NCI-H1694 (cell line): ENCODE measurements around the gene TTLL6.
"Not testable (repeated sequence)": the region's sequence is repeated elsewhere in the genome, so short reads cannot be mapped to it uniquely, and the experiment has no call there.

Source experiments
- DNase-seq: peaks from one replicate; lab custom pipeline; 2025; lab: John Stamatoyannopoulos, UW

Gene TTLL6

DNA sequence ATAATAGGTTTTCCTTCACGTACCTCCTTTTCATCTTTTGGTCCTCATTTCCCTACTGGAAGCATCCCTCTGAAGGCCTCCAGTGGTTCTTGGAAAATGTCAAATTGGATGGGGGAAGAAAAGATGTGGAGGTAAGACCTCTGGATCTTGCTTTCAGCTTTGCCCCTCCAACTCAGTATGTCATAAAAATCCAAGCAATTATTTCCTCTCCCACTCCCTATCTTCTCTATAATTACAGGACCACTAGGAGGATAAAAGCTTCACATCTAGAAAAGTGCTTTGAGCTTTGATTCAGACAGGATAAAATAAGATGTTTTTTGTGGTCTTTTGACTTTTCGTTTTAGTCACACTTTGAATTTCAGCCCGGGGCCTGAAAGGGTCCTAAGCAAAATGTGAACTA is 1.7 kb downstream of the TTLL6 start:
- DNase-seq: no peak

DNA sequence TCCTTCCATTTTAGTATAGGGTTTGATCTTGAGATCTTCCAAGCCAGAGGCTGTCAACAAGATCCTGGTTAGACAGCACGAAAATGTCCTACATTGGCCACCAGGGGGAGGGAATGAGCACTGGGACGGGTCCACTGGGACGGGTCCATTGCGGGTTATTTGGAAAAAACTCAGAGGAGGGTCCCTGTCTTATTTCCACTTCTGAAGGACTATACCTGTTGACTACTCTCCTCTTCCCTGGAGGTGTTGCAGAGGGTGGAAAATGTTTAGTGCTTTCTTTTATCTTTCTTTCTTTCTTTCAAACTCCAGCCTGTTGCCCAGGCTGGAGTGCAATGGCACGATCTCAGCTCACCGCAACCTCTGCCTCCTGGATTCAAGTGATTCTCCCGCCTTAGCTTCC is 2.5 kb downstream of the TTLL6 start:
- DNase-seq: peak; percentile 16

DNA sequence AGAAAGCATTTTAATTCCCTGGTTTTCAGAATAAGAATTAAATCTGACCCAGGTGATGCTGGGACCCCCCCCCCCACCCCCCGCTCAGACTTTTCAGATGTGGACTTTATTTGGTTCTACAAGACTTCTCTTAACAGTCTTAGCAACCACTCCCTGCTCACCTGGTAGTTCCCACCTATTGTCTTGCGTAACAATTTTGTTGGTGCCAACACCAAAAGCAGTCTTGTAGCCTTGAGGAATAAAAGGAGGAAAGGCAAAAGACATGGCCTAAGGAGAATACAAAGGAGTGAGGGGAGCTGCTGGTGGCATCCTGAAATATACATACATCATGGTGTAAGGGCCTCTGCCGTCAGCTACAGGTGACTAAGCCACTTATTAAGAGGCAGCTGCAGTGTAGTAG is 5.0 kb downstream of the TTLL6 start:
- no peak for DNase-seq

DNA sequence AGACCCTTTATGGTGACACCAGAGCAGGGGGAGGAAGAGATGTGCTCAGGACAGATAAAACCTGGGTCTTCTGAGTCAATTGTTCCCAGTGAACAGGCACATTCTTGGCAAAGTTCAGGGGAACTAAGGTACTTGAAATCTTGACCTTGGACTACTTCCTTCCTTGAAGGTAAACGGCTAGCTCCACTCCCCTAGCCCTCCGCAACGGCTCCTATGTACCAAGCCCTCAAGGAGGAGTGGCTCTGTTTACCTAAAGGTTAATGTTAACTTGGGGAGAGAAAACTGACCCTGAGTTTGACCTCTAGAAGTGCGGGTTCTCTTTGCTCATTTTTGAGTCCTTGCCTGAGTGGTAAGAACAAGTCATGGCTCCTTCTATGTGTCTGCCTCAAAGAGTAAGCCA is 7.8 kb downstream of the TTLL6 start:
- DNase-seq: no peak

DNA sequence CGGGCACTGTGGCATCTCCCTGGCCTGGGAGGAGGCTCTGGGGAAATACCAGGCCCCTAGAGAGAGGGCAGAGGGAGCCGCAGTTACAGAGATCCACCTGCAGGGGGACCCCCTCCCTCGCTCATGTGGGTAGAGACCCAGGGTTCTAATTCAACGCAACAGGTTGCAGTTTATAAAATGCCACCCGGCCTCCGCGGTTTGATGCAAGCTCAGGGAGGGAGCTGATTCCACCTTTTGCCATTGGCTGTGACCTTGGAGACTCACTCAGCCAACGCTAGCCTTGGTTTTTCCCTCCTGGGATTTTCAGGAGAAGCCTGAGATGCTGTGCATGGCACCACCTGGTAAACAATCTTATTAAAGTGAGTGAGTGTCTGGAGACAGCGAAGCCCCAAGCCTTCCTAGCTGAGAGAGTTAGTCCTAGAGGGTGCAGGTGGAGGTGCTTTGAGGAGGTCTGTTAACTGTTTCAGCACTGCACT is 12.1 kb downstream of the TTLL6 start:
- peak; percentile 88 for DNase-seq

DNA sequence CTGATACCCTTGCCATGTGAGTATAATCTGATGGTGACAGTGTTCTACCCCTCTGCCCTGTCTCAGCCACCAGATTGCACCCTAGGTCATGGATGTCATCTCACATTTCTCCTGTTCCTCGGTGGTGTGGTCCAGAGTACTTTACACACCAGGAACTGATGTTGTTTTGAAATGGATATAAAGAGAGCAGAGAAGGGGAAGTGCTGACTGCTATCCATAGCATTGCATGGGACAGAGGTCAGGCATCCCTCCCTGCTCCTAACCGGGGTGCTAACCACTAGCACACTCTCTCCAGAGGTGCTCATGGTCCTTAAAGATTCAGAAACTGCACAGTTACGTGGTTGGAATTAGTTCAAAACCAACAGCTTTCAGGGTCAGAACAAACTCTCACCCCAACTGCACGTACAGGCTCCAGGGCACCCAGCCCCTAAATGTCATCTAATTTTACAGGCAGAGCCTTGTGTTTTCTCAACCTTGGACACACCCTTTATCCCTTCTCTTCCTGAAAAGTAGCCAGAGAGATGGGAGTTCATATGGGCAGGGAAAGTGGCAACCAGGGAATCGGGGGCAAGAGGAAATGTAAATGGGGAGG is 16.3 kb downstream of the TTLL6 start:
- DNase-seq: no peak

DNA sequence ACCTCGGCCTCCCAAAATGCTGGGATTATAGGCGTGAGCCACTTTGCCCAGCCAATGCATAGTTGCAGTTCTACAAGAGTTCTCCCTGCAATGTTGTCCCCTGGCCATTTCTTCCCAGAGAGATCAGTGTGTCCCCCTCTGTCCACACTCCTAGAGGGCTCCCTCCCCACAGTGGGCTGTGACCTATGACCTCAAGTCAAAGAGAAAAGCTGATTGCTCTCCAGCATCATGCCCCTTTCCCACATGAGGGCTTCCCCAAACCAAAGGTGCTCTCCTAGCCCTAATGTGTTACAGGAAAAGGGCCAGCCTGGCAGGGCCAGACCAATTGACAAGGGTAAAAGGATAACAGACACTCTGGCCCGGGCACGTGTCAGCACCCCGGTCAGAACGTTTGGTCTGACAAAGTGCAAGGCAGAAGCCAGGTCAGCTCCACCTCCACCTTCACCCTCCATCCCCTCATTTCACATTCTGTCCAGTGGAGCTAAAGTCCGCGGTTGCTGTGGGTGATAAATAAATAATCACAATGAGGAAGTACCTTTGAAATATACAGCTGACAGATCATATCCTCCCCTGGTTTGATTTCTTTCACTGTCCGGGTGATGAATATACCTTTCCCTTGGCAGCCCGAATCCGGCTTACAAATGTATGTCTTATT is 17.8 kb downstream of the TTLL6 start:
- DNase-seq: no peak

DNA sequence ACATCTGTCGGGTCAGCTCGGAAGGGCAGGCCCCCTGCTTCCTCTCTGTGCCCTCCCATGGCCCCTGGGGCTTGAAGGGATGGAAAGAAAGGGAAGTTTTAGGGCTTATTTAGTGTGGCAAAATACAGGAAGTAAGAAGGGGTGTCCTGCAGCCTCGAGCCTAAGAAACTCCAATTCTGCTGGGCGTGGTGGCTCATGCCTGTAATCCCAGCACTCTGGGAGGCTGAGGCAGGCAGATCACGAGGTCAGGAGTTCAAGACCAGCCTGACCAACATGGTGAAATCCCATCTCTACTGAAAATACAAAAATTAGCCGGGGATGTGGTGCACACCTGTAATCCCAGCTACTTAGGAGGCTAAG is 20.9 kb downstream of the TTLL6 start:
- DNase-seq: not testable (repeated sequence)

DNA sequence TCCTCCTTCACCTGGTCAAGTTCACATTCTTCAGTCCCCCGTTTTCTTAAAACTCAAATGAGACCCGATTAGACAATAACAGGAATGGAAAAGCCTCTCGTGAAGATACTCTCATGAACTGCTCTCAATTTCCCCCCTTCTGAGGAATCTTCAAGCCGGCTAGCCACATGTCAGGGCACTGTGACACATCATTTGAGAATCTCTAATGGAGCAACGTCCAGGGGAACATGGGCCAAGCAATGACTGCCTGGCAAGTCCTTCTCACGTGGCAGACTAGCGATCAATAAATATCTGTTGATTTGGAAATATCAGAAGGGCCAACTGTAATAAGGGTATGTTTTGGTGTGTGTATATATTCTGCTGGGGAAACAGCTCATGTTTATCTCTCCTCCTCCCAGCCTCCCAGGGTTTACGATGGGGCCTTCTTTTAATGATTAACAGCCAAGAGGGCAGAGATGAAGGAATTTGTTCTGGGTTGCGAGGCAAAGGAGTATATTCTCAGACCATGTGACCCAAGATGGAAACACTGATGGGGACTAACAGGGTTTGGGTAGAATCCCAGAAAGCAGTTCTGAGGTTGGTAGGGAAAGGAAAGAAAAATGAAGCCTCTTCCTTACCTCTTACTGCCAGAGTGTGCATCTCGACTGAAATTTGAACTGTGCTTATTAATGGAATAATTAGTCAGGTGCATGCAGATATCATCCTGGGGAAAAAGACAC is 21.4 kb downstream of the TTLL6 start:
- no peak for DNase-seq

DNA sequence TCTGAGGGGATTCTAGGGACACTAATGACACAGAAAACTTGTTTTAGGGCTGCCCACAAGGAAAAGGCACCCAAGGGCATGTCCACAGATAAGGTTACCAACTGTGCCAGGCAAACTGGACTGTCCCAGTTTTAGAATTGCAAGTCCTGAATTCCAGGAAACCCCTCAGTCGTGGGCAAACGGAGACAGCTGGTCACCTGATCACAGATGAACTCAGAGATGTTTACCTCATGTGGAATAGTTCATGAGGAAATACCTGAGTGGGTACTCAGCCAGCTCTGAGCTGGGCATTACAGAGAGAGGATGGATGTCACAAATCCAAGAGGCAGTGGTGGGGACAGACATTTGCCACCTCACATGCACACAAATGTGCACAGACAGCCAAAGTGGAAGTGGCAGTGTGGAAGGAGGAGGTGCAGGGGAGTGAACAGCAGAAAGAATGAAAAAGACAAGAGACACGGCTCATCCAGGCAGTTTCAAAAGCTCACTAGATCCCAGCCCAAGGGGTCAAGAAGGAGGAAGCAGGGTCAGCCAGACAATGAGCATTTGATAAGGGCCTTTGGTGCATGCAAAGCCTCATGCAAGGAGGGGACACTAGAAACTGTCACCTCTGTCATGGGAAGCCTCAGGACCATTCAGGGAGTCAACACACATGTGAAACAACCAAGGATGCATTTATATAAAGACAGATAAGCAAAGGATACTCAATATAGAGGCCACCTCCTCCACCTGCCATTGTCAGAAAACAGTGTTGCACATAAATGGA is 24.8 kb downstream of the TTLL6 start:
- DNase-seq: no peak

DNA sequence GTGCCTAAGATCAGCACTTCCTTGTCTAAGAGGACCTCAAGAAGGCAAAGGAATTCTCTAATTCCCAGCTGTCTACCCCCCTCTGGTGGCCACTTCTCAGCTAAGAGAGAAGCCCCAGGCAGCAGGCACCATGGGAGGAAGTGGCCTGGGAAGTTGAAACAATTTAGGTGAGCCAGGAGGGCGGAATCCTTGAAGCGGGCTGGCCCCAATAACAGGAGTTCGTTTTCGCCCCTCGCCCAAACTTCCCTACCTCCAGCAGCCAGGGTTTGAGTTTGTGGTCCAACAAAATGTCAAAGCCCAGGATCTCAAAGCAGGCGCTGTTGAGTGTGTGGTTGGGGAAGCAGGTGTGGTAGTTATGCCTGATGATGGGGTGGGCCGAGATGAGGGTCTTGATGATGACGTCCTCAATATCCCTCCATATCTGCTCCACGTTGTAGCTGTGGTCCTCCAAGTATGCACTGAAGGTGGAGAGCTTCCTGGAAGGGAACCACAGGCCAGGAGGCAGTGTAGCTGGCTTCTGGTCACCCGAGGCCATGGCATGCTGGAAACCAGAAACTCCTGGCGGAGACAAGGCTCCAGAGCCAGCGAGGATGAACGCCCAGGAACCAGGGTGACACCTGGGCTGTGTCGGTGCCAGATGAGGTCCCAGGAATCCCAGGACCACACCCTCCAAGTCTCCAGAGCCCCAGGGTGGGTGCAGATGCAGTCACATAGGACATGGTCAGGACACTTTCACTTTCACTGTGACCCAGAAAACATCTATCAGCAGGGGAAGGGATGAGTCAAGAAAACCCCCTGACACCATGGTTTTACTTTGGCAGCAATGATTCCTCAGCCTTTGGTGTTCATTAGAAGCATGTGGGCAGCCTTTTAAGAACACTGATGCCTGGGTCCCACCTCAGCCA is 25.6 kb downstream of the TTLL6 start:
- peak; percentile 46 for DNase-seq

DNA sequence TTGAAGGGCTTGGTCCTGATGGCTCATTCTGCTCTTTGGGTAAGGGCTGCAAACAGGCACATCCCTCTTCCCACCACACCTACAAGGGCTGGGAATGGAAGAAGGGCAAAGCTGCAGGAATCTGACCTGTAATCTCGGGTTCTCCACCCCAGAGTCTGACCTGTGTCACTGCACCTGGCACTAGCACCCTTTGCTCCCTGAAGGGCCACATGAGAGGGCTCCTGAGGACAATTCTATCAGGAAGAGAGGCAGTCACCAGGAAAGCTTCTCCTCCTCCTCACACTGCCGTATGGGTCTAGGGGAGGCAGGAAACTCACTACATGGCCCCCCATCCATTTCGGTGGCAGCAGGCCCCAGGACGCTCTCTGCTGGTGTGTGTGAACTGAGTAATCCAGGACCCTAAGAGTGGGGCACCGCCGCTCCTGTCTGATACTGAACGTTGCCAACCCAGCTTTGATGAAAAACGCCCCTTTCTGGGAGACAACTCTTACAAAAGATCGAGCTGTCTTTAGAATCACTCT is 26.4 kb downstream of the TTLL6 start:
- DNase-seq: no peak

DNA sequence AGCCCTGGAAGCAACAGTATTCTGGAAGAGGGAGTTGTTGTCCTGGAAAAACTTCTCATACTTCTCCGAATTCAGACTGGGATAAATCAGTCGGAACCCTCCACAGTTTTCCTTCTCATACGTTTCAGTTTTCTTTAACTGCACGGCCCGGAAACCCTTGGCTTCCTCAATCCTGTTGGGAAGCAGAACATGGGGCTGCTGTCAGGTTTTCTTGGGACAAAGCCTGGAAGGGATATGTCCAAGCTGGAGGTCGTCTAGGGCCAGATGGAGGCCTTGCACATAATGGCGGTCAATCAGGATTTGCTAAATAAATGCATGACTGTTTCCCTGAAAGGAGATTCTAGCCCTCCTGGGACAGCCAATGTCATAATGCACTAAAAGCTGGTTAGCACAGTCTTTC is 29.2 kb downstream of the TTLL6 start:
- no peak for DNase-seq

DNA sequence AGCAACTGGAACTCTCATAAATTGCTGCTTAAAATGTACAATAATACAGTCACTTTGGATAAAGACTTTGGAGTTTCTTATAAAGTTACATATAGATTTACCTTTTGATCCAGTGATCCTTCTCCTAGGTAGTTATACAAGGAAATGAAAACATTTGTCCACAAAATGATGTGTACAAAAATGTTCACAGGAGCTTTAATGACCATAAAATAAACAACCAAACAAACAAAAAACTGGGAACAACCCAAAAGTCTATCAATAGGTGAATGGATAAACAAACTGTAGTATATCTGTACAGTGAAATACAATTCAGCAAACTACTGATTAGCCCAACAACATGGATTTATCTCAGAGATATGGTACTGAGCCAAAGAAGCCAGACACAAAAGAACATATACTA is 37.6 kb downstream of the TTLL6 start:
- no peak for DNase-seq

DNA sequence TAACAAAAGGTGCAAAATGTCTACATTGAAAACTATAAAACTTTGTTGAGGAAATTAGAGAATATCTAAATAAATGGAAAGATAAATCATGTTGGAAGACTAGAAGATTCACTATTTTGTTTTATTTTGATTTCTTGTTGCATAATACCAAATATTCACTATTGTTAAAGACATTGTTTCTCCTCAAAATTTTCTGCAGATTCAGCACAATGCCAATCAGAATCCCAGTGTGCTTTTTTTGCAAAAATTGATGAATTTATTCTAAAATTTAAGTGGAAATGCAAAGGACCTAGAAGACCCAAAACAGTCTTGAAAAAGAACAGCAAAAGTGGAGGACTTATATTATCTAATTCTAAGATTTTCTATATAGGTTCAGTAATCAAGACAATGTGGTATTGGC is 40.4 kb downstream of the TTLL6 start:
- no peak for DNase-seq

DNA sequence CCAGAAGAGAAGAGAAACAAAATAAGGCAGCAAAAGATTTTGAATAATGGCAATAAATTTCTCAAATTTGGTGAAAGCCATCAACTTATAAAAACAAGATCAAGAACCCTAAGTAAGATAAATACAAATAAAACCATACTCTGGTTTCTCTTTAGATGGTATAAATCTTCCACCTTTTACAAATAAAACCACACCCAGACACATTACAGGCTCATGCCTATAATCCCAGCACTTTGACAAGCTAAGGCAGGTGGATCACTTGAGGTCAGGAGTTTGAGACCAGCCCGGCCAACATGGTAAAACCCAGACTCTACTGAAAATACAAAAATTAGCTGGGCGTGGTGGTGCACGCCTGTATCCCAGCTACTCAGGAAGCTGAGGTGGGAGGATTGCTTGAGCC is 43.8 kb downstream of the TTLL6 start:
- DNase-seq: no peak

DNA sequence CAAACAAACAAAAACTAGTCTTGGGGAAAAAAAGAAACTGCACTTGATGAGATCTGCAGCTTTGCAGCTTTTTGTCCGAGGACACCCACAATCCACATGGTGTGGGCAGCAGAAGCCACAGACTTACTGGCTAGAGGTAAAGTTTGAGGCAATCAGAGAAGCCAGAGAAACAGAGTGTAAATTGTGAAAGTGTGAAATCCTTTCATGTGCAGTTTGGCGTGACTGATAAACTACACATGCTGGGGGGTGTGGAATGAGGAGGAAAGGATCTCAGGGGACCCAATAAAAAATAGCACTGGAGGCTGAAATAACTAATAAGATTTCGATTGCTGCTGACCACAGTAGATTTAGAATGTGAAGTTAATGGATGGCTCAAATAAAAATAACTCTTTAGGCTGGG is 46.1 kb downstream of the TTLL6 start:
- no peak for DNase-seq

DNA sequence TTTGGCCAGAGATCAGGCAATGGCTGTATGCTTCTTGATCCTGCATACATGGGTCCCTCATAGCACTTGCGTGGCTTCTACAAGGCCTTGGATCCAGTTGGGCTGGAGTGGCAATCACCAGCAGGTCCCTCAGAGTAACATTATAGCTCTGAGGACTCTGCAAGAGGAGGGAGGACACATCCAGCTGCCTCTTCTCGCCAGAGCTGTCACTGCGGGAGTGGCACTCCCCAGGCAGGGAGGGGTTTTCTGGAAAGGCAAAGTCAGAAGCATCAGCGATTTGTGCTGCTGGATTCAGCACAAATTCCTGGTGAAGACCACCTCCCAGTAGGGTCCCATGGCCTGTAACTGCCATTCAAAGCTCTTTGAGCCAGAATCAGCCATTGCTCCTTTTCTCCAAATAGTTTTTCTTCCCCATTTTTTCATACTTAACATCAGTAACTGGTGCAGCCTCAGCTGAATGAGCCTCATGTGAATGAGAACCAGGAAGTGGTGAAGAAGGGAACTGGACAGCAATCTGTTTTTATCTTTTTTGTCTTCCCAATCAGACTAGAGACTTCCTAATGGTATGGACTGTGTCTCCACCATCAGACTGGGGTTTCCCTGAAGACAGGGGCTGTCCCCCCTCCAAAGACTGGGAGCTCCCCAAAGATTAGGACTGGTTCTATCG is 47.9 kb downstream of the TTLL6 start:
- DNase-seq: no peak

DNA sequence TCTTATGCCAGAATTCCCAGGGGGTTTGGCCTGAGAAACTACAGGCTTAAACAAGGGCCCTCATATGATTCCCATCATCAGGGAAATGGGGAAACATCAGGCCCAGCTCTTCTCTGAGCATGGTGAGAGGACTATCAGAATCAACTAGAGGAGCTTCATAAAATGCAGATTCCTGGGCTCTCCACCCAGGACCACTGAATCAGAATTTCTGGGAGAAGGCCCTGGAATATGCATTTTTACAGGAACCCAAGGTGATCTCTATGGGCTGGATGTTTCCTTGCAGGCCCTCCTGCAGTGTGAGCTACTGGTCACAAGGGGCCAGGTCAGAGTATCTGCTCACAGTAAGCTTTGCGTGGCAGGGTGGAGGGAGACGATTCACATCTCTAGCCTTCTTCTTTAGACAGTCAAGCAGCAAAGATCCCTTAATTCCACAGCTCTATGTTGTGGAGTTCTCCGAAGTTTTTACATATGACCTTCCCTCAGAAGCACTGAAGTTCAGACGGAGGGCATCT is 49.7 kb downstream of the TTLL6 start:
- DNase-seq: no peak

DNA sequence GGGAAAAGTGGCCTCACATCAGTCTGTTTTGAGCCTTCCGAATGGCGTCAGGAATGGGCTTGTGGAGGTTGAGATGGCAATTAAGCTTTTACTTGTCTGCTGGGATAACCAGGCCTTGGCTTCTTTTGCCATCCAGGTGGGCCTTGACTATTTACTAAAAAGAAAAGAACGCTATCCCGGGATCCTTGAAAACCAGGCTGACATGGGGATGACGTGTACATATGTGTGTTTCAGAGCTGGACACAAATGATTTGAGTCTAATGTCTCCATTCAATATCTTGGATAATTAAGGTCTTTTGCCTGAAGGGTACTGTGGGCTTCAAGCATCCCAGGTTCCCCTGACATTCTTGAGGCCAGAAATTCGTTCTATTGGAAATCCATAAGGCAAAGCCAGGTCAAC is 55.9 kb downstream of the TTLL6 start:
- no peak for DNase-seq

DNA sequence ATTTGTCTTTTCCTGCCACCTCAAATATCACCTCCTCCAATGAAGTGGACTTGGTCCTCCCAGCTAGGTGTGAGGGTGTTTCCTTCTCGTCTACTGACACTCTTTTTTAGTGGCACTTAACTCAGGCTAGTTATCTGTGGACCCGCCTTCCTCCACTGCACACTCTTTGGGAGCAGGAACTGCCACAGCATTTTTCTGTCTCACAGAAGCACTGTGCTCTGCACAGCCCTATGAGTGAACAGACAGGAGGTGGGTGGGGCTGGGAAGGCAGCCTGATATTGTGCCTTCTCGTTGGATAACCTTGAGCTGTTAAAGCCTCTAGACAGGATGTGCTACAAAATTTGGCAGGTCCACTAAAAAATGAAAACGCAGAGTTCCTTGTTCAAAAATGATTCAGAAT is 56.6 kb downstream of the TTLL6 start:
- no peak for DNase-seq
